A549 (cell line): ENCODE data around the gene PSMC3. TPM values are rescaled to one million over a fixed set of nuclear protein-coding genes. Genes with fewer than 3 reads are reported as not detected.
A peak's percentile ranks its signal among the peaks of the same experiment; 100 is the strongest.

Experiments used
- ATAC-seq, 2 experiments: fragments of 200-7000 bp in 1 of 2; fragments of >200 bp in 1 of 2; cut with Nextera tagmentation in 1 of 2; cut with Tn5 transposase in 1 of 2; 3 replicates each; pipeline versions ENCODE4 v1.8.0 to v1.9.1; 2018 to 2020; ENCODE audit warnings: mild to moderate bottlenecking in 1 of 2, moderate library complexity in 1 of 2
- CTCF ChIA-PET: fragments of 300-600 bp; sonication (Branson Sonifier 250); formaldehyde crosslinking; extraction: SDS; loops from one replicate; lab custom pipeline; 2021; ENCODE audit warnings: antibody characterized with exemption, inconsistent platforms; lab: Yijun Ruan, JAX
- POLR2A ChIA-PET: fragments of 350-600 bp; formaldehyde crosslinking; extraction: SDS; loops from one replicate; lab custom pipeline; 2021; ENCODE audit warnings: antibody characterized with exemption, inconsistent platforms; lab: Yijun Ruan, JAX
- DNase-seq, 2 experiments: peaks; one replicate each; pipeline versions ENCODE4 v3.0.0 to v3.0.0-alpha.2; 2011 to 2016; ENCODE audit warnings: low read depth in 1 of 2, low spot score in 1 of 2
- FAIRE-seq: peaks from 2 replicates; lab custom pipeline; 2011; peaks lifted over from hg19 to GRCh38; lab: Jason Lieb, UNC
- H3K27ac ChIP-seq, 2 experiments: fragments of >200 bp; sonication (Bioruptor Twin); formaldehyde crosslinking; 3 replicates each; pipeline ENCODE4 v1.5.1; 2016 to 2017
- H3K4me1 ChIP-seq: fragments of >200 bp; sonication (Bioruptor Twin); formaldehyde crosslinking; 3 replicates; pipeline ENCODE4 v1.6.1; 2016
- H3K4me2 ChIP-seq: fragments of >200 bp; sonication (Bioruptor Twin); formaldehyde crosslinking; 3 replicates; pipeline ENCODE4 v1.6.1; 2016
- H3K4me3 ChIP-seq: fragments of >200 bp; sonication (Bioruptor Twin); formaldehyde crosslinking; 3 replicates; pipeline ENCODE4 v1.5.1; 2016
- H3K9me3 ChIP-seq: fragments of >200 bp; sonication (Bioruptor Twin); formaldehyde crosslinking; 3 replicates; pipeline ENCODE4 v1.6.1; 2016
- CHD2 ChIP-seq: fragments of 150-350 bp; IDR thresholded peaks from 2 replicates; pipeline ENCODE4 v1.6.1; 2014; ENCODE audit warnings: low read length; ENCODE audit not compliant: partially characterized antibody
- CHD4 ChIP-seq: fragments of 200-600 bp; sonication (generic); IDR thresholded peaks from 2 replicates; pipeline ENCODE4 v1.6.1; 2016; ENCODE audit warnings: antibody characterized with exemption, mild to moderate bottlenecking, borderline replicate concordance
- ESRRA ChIP-seq: fragments of 150-350 bp; IDR thresholded peaks from 2 replicates; pipeline ENCODE4 v1.6.1; 2014; ENCODE audit warnings: mild to moderate bottlenecking, low read length, borderline replicate concordance
- FOSL2 ChIP-seq, 2 experiments: fragments of 450-650 bp in 1 of 2; fragments of >200 bp in 1 of 2; sonication (Bioruptor Twin) in 1 of 2; formaldehyde crosslinking; IDR thresholded peaks; 2 replicates each; pipeline versions ENCODE4 v1.5.0 to v1.6.1; 2016 to 2020; ENCODE audit warnings: mild to moderate bottlenecking in 1 of 2, moderate library complexity in 1 of 2
- HOXA7 ChIP-seq: fragments of 250-450 bp; sonication (Bioruptor Pico); IDR thresholded peaks from 2 replicates; pipeline ENCODE4 v1.5.0; 2020; ENCODE audit warnings: mild to moderate bottlenecking, moderate library complexity
- MAFK ChIP-seq: fragments of 450-650 bp; IDR thresholded peaks from 2 replicates; pipeline ENCODE4 v1.6.1; 2014; ENCODE audit not compliant: partially characterized antibody
- NFE2L2 ChIP-seq: fragments of 150-350 bp; conservative IDR thresholded peaks from 2 replicates; pipeline ENCODE4 v1.6.1; 2014; ENCODE audit warnings: low read length
- NR3C1 ChIP-seq: fragments of >200 bp; sonication (Bioruptor Twin); formaldehyde crosslinking; IDR thresholded peaks from 3 replicates; pipeline ENCODE4 v1.6.1; 2017
- POLR2AphosphoS2 ChIP-seq: conservative IDR thresholded peaks from 2 replicates; pipeline ENCODE4 v1.6.1; 2012; ENCODE audit warnings: low read length, improper control_type of control experiment, inconsistent platforms
- RARB ChIP-seq: fragments of 250-450 bp; sonication (Bioruptor Pico); IDR thresholded peaks from 2 replicates; pipeline ENCODE4 v1.8.0; 2021; ENCODE audit warnings: mild to moderate bottlenecking, moderate library complexity
- RFX5 ChIP-seq: fragments of 450-650 bp; IDR thresholded peaks from 2 replicates; pipeline ENCODE4 v1.7.1; 2014; ENCODE audit warnings: antibody characterized with exemption, mild to moderate bottlenecking, moderate library complexity
- TFCP2L1 ChIP-seq: fragments of 250-450 bp; sonication (Bioruptor Pico); IDR thresholded peaks from 2 replicates; pipeline ENCODE4 v1.5.0; 2021; ENCODE audit warnings: mild to moderate bottlenecking
- ZC3H11A ChIP-seq: fragments of 450-650 bp; IDR thresholded peaks from 2 replicates; pipeline ENCODE4 v1.6.1; 2014; ENCODE audit warnings: antibody characterized with exemption, mild to moderate bottlenecking
- ZNF302 ChIP-seq: fragments of 250-450 bp; sonication (Bioruptor Pico); IDR thresholded peaks from 2 replicates; pipeline ENCODE4 v1.9.0; 2021; ENCODE audit warnings: inconsistent platforms, mild to moderate bottlenecking, moderate library complexity
- WGBS: methylation state at CpG from one replicate; pipeline ENCODE4 v1.1.6; 2017; ENCODE audit errors: missing lambda C conversion rate; 5-methylcytosine and 5-hydroxymethylcytosine counted together
- polyA plus RNA-seq, 4 experiments: library from polyadenylated mRNA; depleted of rRNA in 3 of 4; stranded (reverse); fragments of >200 nt; fragmentation: RNase III in 1 of 4; extraction: RNeasy Plus Mini Kit Qiagen cat#74134 plus additional on column Dnase treatment in 1 of 4; gene quantifications; 2 replicates in 3 of 4; 3 replicates in 1 of 4; pipeline ENCODE4 v1.2.3, GENCODE V29; 2011 to 2017
- TF ChIP-seq, protein P1 (sequence below): IDR thresholded peaks from 2 replicates; pipeline ENCODE4 v1.6.1; 2012
- TF ChIP-seq, protein P2 (sequence below): fragments of 150-350 bp; IDR thresholded peaks from 2 replicates; pipeline ENCODE4 v1.6.1; 2014; ENCODE audit warnings: low read depth, mild to moderate bottlenecking, low read length
- TF ChIP-seq, protein P3 (sequence below): fragments of >200 bp; sonication (Bioruptor Twin); formaldehyde crosslinking; IDR thresholded peaks from 2 replicates; pipeline ENCODE4 v1.6.1; 2016
- TF ChIP-seq, protein P4 (sequence below): fragments of 250-450 bp; sonication (Bioruptor Pico); IDR thresholded peaks from 2 replicates; pipeline ENCODE4 v1.5.0; 2021; ENCODE audit warnings: mild to moderate bottlenecking, moderate library complexity, borderline replicate concordance

The PSMC3 gene
- polyA plus RNA-seq, 2 of the 4 experiments (the other 2 are of a cell fraction), result 283 to 383 TPM

DNA sequence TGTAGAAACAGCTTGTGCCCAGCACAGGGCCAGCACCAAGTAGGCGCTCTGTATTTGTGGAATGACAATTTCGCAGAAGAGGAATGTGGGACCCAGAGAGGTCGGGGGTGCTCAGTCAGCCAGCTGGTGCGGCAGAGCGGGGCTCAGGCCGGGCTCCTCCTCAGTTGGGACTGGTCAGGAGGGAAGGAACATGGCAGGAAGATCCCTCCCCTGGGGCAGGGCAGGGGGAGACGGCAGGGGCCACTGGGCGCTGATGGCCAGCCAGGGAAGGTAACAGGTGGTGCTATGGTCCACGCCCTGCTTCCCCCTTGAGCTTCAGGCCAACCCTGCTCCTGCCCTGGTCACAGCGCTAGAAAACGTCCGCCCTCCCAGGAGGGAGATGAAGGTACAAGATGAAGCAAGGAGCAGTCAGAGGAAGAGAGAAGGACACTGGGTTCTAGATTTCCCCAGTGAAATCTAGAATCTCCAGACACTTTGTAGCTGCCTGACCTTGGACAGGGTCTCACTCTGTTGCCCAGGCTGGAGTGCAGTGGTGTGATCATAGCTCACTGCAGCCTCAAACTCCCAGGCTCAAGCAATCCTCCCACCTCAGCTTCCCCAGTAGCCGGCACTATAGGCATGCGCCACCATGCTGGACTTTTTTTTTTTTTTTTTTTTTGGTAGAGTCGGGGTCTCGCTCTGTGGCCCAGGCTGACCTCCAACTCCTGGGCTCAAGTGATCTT lies 34.4 kb downstream of the PSMC3 start:
- ATAC-seq, result 0 out of 6 replicates have a peak, but pooled peaks of 1 of the 2 experiments have one; percentile 15
- TF ChIP-seq POLR2AphosphoS2, result no peak
- no peak for TF ChIP-seq TFCP2L1 (CRISPR knock-in tag)
- no peak for TF ChIP-seq NFE2L2
- TF ChIP-seq, protein P1, sequence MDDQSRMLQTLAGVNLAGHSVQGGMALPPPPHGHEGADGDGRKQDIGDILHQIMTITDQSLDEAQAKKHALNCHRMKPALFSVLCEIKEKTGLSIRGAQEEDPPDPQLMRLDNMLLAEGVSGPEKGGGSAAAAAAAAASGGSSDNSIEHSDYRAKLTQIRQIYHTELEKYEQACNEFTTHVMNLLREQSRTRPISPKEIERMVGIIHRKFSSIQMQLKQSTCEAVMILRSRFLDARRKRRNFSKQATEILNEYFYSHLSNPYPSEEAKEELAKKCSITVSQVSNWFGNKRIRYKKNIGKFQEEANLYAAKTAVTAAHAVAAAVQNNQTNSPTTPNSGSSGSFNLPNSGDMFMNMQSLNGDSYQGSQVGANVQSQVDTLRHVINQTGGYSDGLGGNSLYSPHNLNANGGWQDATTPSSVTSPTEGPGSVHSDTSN, result no peak
- no peak for TF ChIP-seq RFX5
- no peak for TF ChIP-seq NR3C1
- TF ChIP-seq, protein P2, sequence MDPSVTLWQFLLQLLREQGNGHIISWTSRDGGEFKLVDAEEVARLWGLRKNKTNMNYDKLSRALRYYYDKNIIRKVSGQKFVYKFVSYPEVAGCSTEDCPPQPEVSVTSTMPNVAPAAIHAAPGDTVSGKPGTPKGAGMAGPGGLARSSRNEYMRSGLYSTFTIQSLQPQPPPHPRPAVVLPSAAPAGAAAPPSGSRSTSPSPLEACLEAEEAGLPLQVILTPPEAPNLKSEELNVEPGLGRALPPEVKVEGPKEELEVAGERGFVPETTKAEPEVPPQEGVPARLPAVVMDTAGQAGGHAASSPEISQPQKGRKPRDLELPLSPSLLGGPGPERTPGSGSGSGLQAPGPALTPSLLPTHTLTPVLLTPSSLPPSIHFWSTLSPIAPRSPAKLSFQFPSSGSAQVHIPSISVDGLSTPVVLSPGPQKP, result no peak
- TF ChIP-seq CHD2, result no peak
- no peak for TF ChIP-seq HOXA7 (CRISPR knock-in tag)
- TF ChIP-seq, protein P3, sequence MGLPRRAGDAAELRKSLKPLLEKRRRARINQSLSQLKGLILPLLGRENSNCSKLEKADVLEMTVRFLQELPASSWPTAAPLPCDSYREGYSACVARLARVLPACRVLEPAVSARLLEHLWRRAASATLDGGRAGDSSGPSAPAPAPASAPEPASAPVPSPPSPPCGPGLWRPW, result no peak
- no peak for TF ChIP-seq ZC3H11A
- no peak for TF ChIP-seq ESRRA
- TF ChIP-seq FOSL2 (IDR thresholded peaks at IDR 0.05), result no peak
- TF ChIP-seq FOSL2 (CRISPR knock-in tag; IDR thresholded peaks at IDR 0.05), result no peak
- TF ChIP-seq, protein P4, sequence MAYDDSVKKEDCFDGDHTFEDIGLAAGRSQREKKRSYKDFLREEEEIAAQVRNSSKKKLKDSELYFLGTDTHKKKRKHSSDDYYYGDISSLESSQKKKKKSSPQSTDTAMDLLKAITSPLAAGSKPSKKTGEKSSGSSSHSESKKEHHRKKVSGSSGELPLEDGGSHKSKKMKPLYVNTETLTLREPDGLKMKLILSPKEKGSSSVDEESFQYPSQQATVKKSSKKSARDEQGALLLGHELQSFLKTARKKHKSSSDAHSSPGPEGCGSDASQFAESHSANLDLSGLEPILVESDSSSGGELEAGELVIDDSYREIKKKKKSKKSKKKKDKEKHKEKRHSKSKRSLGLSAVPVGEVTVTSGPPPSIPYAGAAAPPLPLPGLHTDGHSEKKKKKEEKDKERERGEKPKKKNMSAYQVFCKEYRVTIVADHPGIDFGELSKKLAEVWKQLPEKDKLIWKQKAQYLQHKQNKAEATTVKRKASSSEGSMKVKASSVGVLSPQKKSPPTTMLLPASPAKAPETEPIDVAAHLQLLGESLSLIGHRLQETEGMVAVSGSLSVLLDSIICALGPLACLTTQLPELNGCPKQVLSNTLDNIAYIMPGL (CRISPR knock-in tag), result no peak
- TF ChIP-seq MAFK, result no peak
- TF ChIP-seq, all 56 proteins: peak for 0
- no peaks in the 10 kb centered on the region for H3K9me3 ChIP-seq
- no peaks in the 10 kb centered on the region for H3K4me1 ChIP-seq
- no peak overlapping the region for H3K4me2 ChIP-seq
- no peak overlapping the region for H3K4me3 ChIP-seq
- CTCF ChIA-PET, result interaction anchor here (0.6 to 10.2 kb wide), 8 partner anchors 16 to 658 kb away, joined by 3 to 133 read pairs (median 4); no protein-coding TSS in a partner anchor
- no peak overlapping the region for H3K27ac ChIP-seq
- WGBS, result 85% methylated on average over 14 of the region's 16 CpGs
- POLR2A ChIA-PET, result no interaction called here
- no peak for FAIRE-seq
- no peak for DNase-seq

DNA sequence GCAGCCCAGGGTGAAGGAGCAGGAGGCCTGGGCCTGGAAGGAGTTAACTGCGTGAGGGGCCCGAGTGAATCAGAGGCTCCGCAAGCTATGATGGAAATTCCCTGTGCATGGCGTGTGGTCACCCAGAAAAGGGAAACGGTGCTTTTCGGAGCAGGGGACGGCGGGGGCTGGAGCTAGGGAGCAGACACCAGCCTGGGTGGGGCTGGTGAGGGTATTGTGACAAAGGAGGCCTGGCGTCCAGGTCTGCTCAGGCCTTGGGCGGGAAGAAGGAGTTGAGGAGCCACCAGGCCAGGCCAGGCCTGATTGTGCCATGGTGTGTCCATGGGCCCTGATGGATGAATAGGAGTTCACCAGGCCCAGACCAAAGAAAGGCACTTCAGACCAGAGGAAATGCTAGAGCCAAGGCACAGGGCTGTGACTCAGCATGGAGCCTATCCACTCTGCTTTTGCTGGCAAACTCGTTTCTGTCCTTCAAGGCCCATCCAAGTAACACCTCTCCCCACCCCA lies 35.1 kb downstream of the PSMC3 start:
- ChIA-PET POLR2A (interaction anchor here (0.6 kb wide), 1 partner anchor 18 kb away, joined by 4 read pairs; no protein-coding TSS in a partner anchor), CTCF (interaction anchor here (1.1 to 10.2 kb wide), 5 partner anchors 10 to 21 kb away, joined by 3 to 133 read pairs (median 6); no protein-coding TSS in a partner anchor)
- FAIRE-seq (no peak), ATAC-seq (no peak), DNase-seq (no peak)
- no peaks in the 10 kb centered on the region for H3K9me3 ChIP-seq
- no peaks in the 10 kb centered on the region for H3K4me1 ChIP-seq
- 82% methylated on average over 11 of the region's 11 CpGs for WGBS
- H3K4me3 ChIP-seq, result no peak overlapping the region
- H3K27ac ChIP-seq, result no peak overlapping the region
- TF ChIP-seq FOSL2 (IDR thresholded peaks at IDR 0.05) (no peak), FOSL2 (CRISPR knock-in tag; IDR thresholded peaks at IDR 0.05) (no peak), RARB (no peak), ZNF302 (CRISPR knock-in tag) (no peak), CHD4 (no peak)
- no peak overlapping the region for H3K4me2 ChIP-seq
